Endodermal cell (in vitro differentiated cells): ENCODE measurements around the gene BTBD16. TPM values are rescaled to one million over a fixed set of nuclear protein-coding genes. Genes with fewer than 3 reads are reported as not detected.

ENCODE experiments used
- DNase-seq: peaks from one replicate; pipeline ENCODE4 v3.0.0-alpha.2; 2017
- H3K27ac ChIP-seq: 2 replicates; pipeline ENCODE4 v1.5.1; 2013; ENCODE audit warnings: mild to moderate bottlenecking, low read depth, low read length, moderate library complexity
- H3K27me3 ChIP-seq: 2 replicates; pipeline ENCODE4 v1.6.1; 2013; ENCODE audit warnings: mild to moderate bottlenecking, low read length, moderate library complexity; ENCODE audit not compliant: insufficient read depth, control insufficient read depth, poor library complexity, severe bottlenecking
- H3K36me3 ChIP-seq: 2 replicates; pipeline ENCODE4 v1.7.0; 2013; ENCODE audit warnings: mild to moderate bottlenecking, low read length, moderate library complexity; ENCODE audit not compliant: control insufficient read depth, insufficient read depth
- H3K4me1 ChIP-seq: one replicate; pipeline ENCODE4 v1.7.0; 2013; ENCODE audit warnings: low read length; ENCODE audit not compliant: control insufficient read depth, insufficient read depth
- H3K4me3 ChIP-seq: 2 replicates; pipeline ENCODE4 v1.5.1; 2013; ENCODE audit warnings: mild to moderate bottlenecking, low read length, moderate library complexity
- H3K9ac ChIP-seq: 2 replicates; pipeline ENCODE4 v1.6.1; 2013; ENCODE audit warnings: mild to moderate bottlenecking, low read length, moderate library complexity; ENCODE audit not compliant: poor library complexity, severe bottlenecking; ENCODE audit errors: extremely low read depth
- H3K9me3 ChIP-seq: 2 replicates; pipeline ENCODE4 v1.6.1; 2013; ENCODE audit warnings: mild to moderate bottlenecking, low read length, moderate library complexity; ENCODE audit not compliant: control insufficient read depth
- H3K27ac Mint-ChIP-seq: 2 replicates; pipeline ENCODE4 v1.8.0; 2020; ENCODE audit warnings: mixed read lengths
- H3K27me3 Mint-ChIP-seq: 2 replicates; pipeline ENCODE4 v1.8.0; 2021; ENCODE audit warnings: mild to moderate bottlenecking, mixed read lengths; ENCODE audit not compliant: insufficient read depth
- H3K36me3 Mint-ChIP-seq: 2 replicates; pipeline ENCODE4 v1.8.0; 2020; ENCODE audit warnings: low read depth, mixed read lengths
- H3K4me1 Mint-ChIP-seq: 2 replicates; pipeline ENCODE4 v1.8.0; 2020; ENCODE audit warnings: mixed read lengths
- H3K4me3 Mint-ChIP-seq: 2 replicates; pipeline ENCODE4 v1.8.0; 2020; ENCODE audit warnings: mild to moderate bottlenecking, moderate library complexity, mixed read lengths
- H3K9me3 Mint-ChIP-seq: 2 replicates; pipeline ENCODE4 v1.8.0; 2020; ENCODE audit warnings: mild to moderate bottlenecking, mixed read lengths
- CTCF ChIP-seq: fragments of 200-600 bp; sonication (generic); conservative IDR thresholded peaks from 2 replicates; pipeline ENCODE4 v1.5.0; 2021; ENCODE audit warnings: antibody characterized with exemption, mild to moderate bottlenecking
- WGBS, 2 experiments: methylation state at CpG; one replicate each; pipeline versions ENCODE4 v1.1.5 to v1.1.7; 2013; ENCODE audit warnings: missing lambda C conversion rate in 2 of 2, mixed read lengths in 1 of 2; ENCODE audit not compliant: insufficient coverage in 1 of 2, insufficient read length in 1 of 2; 5-methylcytosine and 5-hydroxymethylcytosine counted together
- total RNA-seq, 2 donors: library from RNA; stranded (reverse); fragmentation: NEBNext Ultra II Directional in 1 of 2; extraction: Animal tissue kit (Norgen Biotek cat#: 25700) in 1 of 2; gene quantifications; 2 replicates in 1 of 2; 3 replicates in 1 of 2; pipeline ENCODE4 v1.2.1, GENCODE V29; 2021

BTBD16 gene
- total RNA-seq, 2 donors from 2014 or later = not detected

GRCh38 chr10:122241836-122242235 is 29.3 kb upstream of the BTBD16 start:
- H3K4me1 ChIP-seq = no peaks in the 10 kb centered on the region
- no peaks in the 10 kb centered on the region for H3K27me3 Mint-ChIP-seq
- H3K27me3 ChIP-seq = no peaks in the 10 kb centered on the region
- H3K36me3 Mint-ChIP-seq = peaks cover 40% of the 10 kb centered on the region
- no peak overlapping the region for H3K4me3 Mint-ChIP-seq
- no peak overlapping the region for H3K27ac ChIP-seq
- H3K9me3 Mint-ChIP-seq = no peaks in the 10 kb centered on the region
- no peak for DNase-seq
- H3K9me3 ChIP-seq = no peaks in the 10 kb centered on the region
- peaks cover 47% of the 10 kb centered on the region for H3K36me3 ChIP-seq
- H3K4me1 Mint-ChIP-seq = peaks cover 14% of the 10 kb centered on the region
- no peak overlapping the region for H3K9ac ChIP-seq
- no peak overlapping the region for H3K27ac Mint-ChIP-seq
- TF ChIP-seq CTCF = no peak
- WGBS, 2 experiments = 94 to 96% methylated on average over 8 of the region's 8 CpGs
- H3K4me3 ChIP-seq = no peak overlapping the region

- H3K36me3 Mint-ChIP-seq = peaks cover 43% of the 10 kb centered on the region
- no peak overlapping the region for H3K27ac ChIP-seq
- 82 to 100% methylated on average over 2 of the region's 2 CpGs for WGBS, 2 experiments
Observed at GRCh38 chr10:122243550-122243949, 27.5 kb upstream of the BTBD16 start.

GRCh38 chr10:122244001-122244975 is 26.8 kb upstream of the BTBD16 start:
- DNase-seq = no peak
- no peak overlapping the region for H3K27ac ChIP-seq
- 91% methylated on average over 9 to 11 of the region's 11 CpGs for WGBS, 2 experiments

More at GRCh38 chr10:122243550-122243949, 27.5 kb upstream of the BTBD16 start:
- H3K27me3 Mint-ChIP-seq = no peaks in the 10 kb centered on the region
- Histone ChIP-seq H3K27me3 (no peaks in the 10 kb centered on the region), H3K9ac (no peak overlapping the region), H3K36me3 (peaks cover 38% of the 10 kb centered on the region), H3K4me3 (no peak overlapping the region), H3K4me1 (no peaks in the 10 kb centered on the region), H3K9me3 (no peaks in the 10 kb centered on the region)
- H3K4me3 Mint-ChIP-seq = no peak overlapping the region
- DNase-seq = no peak
- TF ChIP-seq CTCF = no peak
- H3K4me1 Mint-ChIP-seq = peaks cover 14% of the 10 kb centered on the region
- no peak overlapping the region for H3K27ac Mint-ChIP-seq
- H3K9me3 Mint-ChIP-seq = no peaks in the 10 kb centered on the region

More at GRCh38 chr10:122244001-122244975, 26.8 kb upstream of the BTBD16 start:
- Histone ChIP-seq H3K27me3 (no peaks in the 10 kb centered on the region), H3K4me1 (no peaks in the 10 kb centered on the region), H3K9ac (no peak overlapping the region), H3K4me3 (no peak overlapping the region), H3K36me3 (peaks cover 40% of the 10 kb centered on the region), H3K9me3 (no peaks in the 10 kb centered on the region)
- peaks cover 14% of the 10 kb centered on the region for H3K4me1 Mint-ChIP-seq
- peaks cover 43% of the 10 kb centered on the region for H3K36me3 Mint-ChIP-seq
- no peak overlapping the region for H3K4me3 Mint-ChIP-seq
- H3K27ac Mint-ChIP-seq = no peak overlapping the region
- TF ChIP-seq CTCF = no peak
- H3K27me3 Mint-ChIP-seq = no peaks in the 10 kb centered on the region
- H3K9me3 Mint-ChIP-seq = no peaks in the 10 kb centered on the region
